HG03097 (cell line): ENCODE measurements around the gene CASZ1.

Experiments
- ATAC-seq: cut with Tn5 transposase; IDR thresholded peaks from one replicate; pipeline ENCODE4 v1.9.1; 2021; ENCODE audit not compliant: unreplicated experiment, low FRiP score

The CASZ1 gene

DNA sequence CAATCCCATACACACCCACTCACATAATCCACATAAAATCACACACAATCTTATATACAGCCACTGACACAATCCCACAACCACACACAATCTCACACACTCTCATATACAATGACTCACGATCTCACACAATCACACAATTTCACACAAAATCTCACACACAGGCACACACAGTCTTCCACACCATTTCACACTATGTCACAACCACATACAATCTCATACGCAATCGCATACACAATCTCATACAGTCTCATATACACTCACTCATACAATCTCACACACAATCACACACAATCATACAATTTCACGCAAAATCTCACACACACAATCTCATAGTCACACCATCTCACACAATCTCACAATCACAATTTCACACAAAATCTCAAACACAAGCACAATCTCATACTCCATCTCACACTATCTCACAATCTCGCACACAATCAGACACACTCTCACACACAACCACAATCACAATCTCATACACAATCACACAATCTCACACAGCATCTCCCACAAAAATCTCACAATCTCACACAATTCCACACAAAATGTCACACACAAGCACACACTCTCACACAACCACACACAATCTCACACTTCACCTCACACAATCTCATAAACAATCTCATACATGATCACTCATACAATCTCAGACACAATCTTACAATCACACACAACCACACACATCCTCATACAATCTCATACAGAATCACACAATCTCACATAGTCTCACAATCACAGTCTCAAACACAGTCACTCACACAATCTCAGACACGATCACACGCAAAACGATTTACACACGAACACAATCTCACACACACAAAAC is 18.5 kb downstream of the CASZ1 start:
- no peak for ATAC-seq

DNA sequence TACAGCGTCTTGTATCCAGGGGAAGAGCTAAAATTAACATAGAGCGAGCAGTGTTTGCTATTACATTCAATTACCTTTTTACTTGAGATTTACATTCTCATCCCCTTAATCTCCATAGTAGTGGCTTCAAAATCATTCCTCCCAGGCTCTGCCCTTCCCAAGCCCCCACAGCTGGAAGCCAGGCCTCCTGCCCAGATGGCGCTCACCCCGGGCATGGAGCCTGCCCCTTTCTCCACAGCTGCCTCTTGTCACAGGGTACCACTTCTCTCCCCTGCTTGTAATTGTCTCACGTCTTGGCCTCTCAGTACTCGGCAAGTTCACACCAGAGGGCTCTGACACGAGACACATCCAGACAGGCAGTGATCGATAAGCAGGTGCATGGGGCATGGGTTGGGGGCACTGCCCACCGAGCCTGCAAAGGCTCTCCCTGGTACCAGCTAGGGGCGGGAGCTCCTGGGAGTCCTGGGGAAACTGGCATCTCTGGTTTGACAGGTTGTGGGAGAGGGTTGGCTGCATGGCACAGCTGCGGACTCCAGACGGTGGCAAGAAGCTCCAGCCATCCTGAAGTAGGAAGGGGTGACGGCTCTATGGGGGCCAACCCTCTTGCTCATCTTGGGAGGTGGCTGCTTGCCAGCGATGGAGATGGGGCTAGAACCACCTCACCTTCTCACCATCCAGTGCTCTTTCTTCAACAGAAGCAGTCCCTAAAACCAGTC is 20.1 kb downstream of the CASZ1 start:
- no peak for ATAC-seq

DNA sequence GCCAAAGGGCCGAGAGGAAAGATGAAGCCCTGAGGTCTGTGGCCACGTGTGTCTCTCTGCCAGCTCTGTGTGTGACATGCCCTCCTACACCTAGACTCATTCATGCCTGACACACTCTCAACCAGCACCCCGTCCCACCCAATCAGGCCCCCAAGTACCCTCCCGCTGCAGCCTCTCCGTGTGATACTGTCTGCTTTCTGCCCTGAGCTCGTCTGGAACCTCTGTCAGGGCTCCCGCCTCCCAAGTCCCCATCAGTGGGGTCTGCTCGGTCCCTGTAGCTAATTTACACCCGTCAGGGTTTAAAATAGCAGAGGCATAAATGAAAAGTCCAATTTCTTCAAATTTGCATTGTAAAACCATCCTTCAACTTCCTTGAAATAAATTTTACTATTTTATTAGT is 20.7 kb downstream of the CASZ1 start:
- ATAC-seq, result no peak

DNA sequence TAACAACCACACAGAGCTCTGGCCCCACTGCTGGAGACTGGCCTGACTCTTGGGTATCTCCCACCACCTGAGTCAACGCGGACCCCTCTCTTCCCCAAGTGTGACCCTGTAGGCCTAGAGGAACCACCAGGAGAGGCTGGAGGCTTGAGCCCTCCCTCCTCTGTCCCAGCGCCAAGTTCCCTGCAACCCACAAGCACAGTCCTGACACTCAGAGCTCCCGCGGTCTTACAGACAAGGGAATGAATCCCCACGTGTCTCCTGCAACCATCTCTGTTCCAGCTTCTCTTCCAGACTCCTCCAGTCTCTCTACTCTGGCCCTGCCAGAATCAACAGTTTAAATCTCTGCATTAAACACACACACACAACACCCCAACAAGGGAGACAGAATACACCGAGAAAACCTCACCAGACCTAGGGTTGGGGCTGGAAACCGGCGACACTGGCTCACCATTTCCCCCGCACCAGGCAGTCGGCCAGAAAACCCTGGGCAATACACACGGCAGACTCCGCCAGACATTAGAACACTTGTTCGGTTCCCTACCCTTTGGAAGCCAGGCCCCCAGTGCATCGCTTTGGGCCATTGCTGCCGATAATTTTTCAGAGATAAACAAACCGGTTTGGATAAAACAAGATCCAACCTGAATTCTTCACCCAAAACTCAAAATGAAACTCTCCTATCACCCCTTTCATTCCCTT is 21.7 kb downstream of the CASZ1 start:
- ATAC-seq, result no peak

DNA sequence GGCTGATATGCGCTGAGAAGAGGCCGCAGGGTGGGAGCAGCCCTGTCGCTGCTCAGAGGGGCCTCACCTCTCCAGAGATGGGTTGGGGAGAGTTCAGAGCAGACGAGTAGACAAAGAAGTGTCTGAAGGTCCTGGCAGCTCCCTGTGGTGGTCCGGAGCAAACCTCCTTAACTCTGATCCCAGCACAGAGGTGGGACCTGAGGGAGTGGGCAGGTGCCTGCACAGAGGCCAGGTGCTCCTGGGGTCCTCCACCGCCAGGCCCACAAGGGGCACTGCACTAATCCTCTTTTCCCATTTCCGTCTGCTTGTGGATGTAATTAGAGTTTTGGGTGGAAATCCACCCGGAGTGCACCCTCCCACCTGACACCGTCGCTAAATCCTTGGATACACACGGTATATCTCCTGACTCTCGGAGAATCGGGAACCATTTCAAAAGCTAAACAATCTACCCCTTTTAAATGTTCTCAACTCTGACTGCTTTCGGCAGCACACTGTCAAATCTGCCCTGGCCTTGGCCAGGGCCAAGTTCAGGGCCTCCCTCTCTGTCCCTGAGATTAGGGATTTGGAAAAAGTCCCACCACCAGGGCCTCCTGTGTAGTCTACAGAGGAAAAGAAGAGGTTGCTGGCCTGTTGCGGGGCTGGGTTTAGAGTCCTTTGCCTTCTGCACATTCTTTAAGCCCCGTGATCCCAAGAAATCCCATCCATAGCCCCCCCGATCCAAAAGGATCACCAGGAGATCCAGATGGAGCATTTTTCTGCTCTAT is 22.4 kb downstream of the CASZ1 start:
- ATAC-seq, result no peak

DNA sequence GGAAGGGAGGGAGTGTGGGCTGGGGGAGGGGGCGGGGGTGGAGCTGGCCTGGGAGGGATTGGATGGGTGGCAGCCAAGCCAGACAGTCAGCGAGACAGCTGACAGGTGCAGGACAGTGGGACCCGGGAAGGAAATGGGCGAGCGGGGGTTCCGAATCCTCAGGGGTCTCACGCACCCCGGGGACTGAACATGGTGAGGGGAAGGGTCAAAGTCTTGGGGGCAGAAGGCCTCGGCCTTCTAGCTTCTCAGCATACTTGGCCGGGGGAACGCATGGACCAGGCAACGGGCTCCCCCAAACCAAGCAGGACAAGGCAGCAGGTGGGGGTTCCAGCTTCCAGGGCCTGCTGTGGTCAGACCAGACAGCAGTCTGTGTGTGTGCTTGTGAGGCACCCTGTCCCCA is 23.1 kb downstream of the CASZ1 start:
- no peak for ATAC-seq

DNA sequence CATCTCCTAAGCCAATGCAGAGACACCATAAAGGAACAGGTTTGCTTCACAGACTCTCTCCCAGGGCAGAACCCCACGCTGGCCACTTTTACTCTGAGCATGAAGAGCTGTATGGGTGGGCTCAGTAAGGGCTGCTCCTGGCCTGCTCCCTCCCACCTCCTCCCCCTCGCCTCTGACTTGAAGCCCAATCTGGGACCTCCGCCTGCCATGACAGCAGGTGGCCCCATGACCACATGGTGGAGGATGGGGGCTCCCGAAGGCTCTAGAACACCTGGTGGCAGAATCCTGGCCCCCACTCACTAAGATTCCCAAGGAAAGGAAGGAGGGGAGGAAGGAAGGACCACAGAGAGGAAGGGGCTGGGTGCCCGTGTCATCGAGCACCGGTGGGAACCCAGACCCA is 23.7 kb downstream of the CASZ1 start:
- ATAC-seq, result no peak

DNA sequence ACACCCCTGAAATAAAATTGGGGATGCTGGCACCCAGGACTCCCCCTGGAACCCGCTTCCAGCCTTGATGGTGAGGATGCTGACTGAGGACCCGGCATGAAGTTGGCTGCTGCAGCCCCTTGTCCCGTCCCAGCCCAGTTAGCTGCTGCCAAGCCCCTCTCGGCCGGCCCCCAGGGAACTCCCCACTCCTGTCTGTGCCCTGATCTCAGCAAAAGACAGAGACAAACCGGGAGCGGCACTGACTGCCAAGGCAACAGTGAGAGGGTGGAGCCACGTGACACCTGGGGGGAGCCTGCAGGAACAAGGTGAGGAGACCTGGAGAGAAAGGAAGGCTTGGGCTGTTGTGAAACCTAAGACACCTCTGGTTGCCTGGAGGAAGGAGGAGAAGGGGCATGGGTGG is 24.7 kb downstream of the CASZ1 start:
- ATAC-seq, result no peak

DNA sequence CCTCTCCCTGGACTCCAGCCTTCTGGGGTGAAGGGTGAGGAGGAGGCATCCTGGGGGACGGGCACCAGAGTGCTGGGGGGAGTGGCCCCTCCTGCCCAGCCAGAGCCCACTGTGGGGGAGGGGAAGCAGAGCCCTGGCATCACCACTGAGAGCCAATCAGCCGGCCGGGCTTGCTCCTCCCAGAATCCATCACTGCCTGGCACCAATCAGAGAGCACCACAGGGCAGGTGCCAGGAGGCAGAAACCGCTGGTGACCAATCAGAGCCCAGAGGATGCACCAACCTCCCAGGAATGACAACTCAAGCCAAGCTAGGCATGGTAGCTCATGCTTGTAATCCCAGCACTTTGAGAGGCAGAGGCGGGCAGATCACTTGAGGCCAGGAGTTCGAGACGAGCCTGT is 27.9 kb downstream of the CASZ1 start:
- ATAC-seq, result no peak

DNA sequence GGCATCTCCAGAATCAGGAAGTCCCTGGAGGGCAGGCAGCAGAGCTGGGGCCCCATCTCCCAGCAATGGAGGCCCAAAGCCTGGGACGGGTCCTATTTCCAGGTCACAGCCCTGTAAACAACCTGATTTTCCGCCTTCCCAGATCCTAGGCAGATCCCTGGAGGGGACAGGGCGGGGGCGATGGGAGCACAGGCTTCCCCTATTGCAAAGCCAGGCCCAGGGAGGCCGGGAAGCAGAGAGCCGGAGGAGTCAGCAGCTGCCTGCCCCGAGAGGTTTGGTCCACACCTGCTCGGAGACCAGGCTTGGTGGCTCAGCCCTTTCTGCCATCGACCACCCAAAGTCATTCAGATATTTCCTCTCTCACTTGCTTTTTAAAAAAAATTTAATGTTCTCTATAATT is 29.2 kb downstream of the CASZ1 start:
- ATAC-seq, result no peak

DNA sequence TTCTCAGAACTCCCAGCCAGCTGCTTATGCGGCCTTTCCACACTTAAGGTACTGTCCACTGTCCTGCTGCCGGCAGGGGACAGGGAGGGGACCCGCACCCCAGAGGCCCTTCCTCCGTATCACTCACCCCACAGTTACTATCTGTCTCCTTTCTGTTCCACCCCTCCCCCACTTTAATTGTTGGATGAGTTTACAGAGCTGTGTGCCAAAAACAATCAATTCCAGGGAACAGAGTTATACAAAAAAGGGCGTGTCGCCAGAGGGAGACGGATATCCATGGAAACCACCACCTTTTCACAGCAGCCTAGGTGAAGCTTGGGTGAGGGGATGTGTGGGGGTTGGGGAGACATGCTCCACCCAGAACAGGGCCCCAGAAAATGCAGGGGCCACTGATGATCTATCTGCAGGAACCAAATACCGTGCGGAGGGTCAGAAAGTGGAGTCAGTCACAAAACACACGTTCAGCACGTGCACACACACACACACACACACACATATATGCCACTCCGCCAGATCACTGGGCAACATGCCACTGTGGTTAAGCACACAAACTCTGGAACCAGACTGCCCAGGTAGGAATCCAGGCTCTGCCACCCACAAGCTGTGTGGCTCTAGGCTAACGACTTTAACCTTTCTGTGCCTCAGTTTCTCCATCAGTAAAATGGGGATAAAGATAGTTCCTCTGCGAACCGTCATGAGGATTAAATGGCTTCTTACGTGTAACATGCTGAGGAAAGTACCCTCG is 30.5 kb downstream of the CASZ1 start:
- ATAC-seq, result no peak

DNA sequence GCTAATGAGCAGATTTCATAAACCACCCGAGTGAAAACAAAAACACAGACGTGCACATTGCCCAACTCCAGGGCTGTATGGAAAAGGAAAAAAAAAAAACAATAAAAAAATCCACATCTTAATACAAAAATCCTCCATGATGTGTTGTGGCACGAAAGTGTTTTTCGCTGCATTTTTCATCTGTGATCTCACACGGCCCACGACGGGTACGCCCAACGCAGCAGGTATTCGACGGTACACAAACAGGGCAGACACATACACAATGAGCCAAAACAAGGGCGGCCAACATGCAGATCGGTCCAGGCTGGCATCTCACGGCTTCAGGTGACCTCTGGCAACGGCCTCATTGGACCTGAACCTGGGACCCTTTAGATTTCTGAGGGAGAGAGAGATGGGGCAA is 31.1 kb downstream of the CASZ1 start:
- no peak for ATAC-seq

DNA sequence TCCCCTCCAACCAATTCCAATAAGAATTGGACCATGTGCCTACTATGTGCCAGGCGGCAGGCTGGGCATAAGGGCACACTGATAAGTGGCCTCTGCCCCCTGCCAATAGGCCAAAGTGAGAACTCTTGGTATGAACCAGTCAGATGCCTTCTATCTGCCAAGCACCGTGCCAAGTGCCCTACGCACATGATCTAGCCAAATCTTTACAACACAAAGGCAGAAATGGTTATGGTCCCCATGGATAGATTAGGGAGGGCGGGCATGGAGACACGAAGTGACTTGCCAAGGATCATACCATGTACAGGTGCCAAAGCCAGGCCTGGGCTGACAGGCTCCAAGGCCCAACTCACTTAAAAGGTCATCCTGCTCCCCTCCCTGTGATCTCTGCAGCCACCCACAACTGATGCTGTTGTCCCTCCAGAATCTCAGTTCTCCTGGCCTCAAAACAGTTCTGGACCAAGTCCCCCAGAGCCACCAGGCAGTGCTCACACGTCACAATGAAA is 32.1 kb downstream of the CASZ1 start:
- ATAC-seq, result no peak

DNA sequence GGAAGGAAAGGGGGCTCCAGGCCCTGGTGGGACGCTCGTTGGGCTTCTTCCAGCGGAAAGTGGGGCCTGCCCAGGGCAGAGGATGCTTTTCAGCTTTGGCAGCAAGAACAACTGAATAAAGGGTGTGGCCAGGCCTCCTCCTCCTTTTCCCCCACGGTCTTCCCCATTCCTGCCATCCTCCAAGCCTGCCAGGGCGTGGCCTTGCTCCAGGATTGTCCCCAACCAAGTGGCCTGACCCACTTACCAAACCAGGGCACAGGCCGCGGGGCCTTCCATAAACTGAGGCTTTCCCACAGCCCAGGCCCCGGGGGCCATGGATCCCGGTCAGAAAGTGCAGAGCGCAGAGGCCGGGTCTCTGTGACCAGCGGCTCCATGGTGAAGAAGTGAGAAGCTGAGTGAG is 33.6 kb downstream of the CASZ1 start:
- ATAC-seq, result no peak

DNA sequence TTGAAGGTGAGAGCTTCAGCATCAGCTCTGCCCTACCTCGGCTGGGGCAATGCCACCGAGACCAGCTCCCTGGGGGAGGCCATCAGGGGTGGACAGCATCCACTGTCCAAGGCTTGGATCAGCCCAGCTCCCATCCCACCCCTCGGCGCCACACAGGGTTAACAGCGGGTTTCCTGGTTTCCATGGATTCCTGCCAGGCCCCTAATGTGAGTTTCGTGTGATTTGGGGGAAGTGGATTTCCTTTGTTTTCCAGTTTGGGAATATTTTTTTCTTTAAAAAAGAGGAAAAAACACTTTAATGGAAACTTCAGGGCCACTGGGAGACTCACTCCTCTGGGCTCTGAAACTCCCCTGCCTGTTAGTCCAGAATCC is 34.3 kb downstream of the CASZ1 start:
- no peak for ATAC-seq

DNA sequence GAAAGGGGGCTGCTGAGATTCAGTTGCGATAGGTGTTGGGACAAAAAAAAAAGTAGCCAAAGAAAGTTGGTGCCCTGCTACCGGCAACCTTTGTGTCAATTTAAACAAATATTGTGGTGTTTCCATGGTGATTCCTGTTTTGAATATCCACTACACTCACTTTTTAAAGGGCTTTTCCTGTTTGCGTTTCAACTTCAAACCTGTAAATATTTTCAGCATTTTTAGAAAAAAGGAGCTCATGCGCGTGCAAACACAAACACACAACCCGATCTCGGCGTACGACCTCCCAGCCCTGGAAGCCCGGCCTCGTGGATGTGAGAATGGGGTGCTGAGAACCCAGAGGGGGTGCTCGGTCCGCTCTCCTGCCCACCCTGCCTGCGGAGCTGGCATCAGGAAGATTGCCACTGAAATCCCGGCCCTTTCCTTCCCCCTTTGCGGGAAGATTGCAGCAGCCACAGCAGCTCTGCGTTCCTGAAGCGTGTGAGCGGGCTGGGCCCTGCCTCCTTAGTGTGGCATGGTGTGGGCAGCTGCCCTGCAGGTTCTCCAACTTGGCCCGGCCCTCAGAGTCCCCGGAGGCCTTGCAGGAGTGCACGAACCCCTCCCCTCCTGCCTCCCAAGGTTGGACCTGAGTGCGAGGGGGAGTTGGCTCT is 34.8 kb downstream of the CASZ1 start:
- ATAC-seq, result no peak

DNA sequence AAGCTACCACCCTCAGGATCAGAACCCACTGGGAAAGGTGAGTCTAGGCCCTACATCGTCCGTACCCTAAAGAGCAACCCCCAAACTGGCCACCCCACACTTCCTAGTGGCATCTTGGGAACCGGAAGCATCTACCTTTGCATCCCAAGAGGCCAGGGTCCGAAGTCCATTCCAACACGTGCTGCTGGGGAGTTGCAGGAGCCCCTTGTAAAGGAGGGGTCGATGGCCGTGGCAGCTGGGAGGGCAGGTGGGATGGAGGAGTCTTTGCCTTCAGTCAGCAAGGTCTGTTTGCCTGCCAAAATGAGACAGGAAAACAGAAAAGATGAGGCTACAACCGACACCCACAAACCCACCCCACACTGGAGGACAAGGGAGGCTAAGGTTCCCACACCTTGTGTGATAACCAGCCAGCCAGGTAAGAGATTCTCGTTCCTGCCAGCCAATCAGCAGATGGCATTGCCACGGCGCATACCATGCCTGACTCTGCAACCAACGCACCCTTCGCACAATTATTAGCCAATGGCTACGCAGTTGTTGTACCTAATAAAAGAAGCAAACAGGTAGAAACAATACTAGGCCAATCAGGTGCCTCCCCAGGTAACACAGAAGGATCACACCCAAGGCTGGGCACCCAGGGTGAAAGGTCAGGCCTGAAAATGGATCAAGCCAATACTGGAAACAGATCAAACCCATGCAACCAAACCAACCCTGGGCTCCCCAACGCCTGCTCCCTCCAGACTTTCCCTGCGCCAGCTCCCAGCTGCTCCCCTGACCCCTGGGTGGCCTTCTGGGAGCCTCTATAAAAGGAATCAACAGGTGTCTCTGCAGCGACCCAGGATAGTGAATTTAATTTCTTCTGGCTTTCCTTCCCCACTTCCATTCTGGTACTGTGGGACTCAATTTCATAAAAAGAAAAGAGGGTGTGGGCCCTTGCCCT is 35.6 kb downstream of the CASZ1 start:
- ATAC-seq, result no peak

DNA sequence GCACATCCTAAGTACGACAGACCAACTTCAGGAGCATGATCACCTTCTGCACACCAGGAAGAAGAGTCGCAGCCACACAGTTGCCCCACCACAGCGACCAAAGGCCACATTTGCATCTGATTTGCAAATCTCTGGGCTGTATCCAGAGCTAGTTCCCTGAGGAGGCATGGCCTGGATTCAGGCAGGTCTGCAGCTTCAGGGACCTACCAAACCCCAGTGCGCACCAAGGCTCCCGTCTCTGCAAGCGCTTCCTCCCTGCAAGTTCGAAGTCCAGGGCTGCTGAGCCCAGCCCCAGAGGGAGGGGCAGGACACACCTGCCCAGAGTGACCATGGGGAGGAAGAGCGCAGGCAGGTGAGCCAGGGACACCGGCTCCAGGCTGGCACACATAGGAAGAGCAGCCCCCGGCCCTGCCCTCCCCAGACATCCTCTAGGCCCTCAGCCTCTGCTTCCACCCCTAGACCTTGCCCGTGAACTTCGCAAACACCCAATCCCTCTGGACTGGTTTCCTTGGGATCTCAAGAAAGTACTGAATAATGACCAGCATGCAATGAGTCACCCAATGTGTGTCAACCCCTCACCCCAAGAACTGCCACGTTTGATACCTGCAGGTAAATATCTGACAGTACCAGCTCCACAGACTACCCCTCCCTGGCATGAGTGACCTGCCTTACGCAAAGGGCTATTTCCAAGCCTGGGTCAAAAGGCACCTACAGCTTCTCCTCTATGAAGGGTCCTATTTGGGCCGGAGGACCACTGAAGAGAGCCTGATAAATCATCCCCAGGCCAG is 36.8 kb downstream of the CASZ1 start:
- ATAC-seq, result no peak
